ENCODE data around the gene FRMD5.

- TF ChIP-seq CTCF (IDR thresholded peaks at IDR 0.05; ENCODE audit: low read depth, low read length, poor library complexity, severe bottlenecking) (no peak), EZH2phosphoT487 (IDR thresholded peaks at IDR 0.05; ENCODE audit: borderline replicate concordance, low read length) (no peak)
Measured at GRCh38 chr15:43941555-43941954, 253.5 kb downstream of the FRMD5 start.
